NCI-H526 (cell line): ENCODE measurements around the gene MYH11.
"Not testable (repeated sequence)": the region's sequence is repeated elsewhere in the genome, so short reads cannot be mapped to it uniquely, and the experiment has no call there.

Experiments
- DNase-seq, 2 experiments: peaks; one replicate each; lab custom pipeline; 2025; lab: John Stamatoyannopoulos, UW

MYH11 gene

GRCh38 chr16:15749985-15750384 lies 106.8 kb downstream of the MYH11 start:
- DNase-seq = no peak

GRCh38 chr16:15749371-15749770 lies 107.5 kb downstream of the MYH11 start:
- no peak for DNase-seq

GRCh38 chr16:15748654-15749053 lies 108.2 kb downstream of the MYH11 start:
- DNase-seq = no peak

GRCh38 chr16:15747937-15748336 lies 108.9 kb downstream of the MYH11 start:
- DNase-seq = no peak

GRCh38 chr16:15746332-15746731 lies 110.5 kb downstream of the MYH11 start:
- DNase-seq = no peak

- DNase-seq = no peak
Measured at GRCh38 chr16:15743657-15744056, 113.2 kb downstream of the MYH11 start.

- DNase-seq = no peak
Measured at GRCh38 chr16:15742716-15743115, 114.1 kb downstream of the MYH11 start.

GRCh38 chr16:15741207-15741871 lies 115.5 kb downstream of the MYH11 start:
- no peak for DNase-seq

- no peak for DNase-seq
Measured at GRCh38 chr16:15739950-15740349, 116.9 kb downstream of the MYH11 start.

GRCh38 chr16:15739464-15739863 lies 117.4 kb downstream of the MYH11 start:
- no peak for DNase-seq

GRCh38 chr16:15737140-15737644 lies 119.6 kb downstream of the MYH11 start:
- no peak for DNase-seq

- no peak for DNase-seq
Measured at GRCh38 chr16:15736529-15736928, 120.3 kb downstream of the MYH11 start.

- no peak for DNase-seq
Measured at GRCh38 chr16:15735610-15736009, 121.2 kb downstream of the MYH11 start.

- DNase-seq = no peak
Measured at GRCh38 chr16:15732416-15732815, 124.4 kb downstream of the MYH11 start.

GRCh38 chr16:15729152-15729551 lies 127.7 kb downstream of the MYH11 start:
- no peak for DNase-seq

- DNase-seq = not testable (repeated sequence)
Measured at GRCh38 chr16:15727697-15728096, 129.1 kb downstream of the MYH11 start.

- peak in 1 of 2 experiments; percentile 68 for DNase-seq
Measured at GRCh38 chr16:15726715-15727114, 130.1 kb downstream of the MYH11 start.

GRCh38 chr16:15725641-15726240 lies 131.1 kb downstream of the MYH11 start:
- no peak for DNase-seq

- DNase-seq = no peak
Measured at GRCh38 chr16:15723808-15724207, 133.0 kb downstream of the MYH11 start.

GRCh38 chr16:15721018-15721417 lies 135.8 kb downstream of the MYH11 start:
- no peak for DNase-seq

GRCh38 chr16:15716694-15717447 lies 140.0 kb downstream of the MYH11 start:
- no peak for DNase-seq

GRCh38 chr16:15715221-15715620 lies 141.6 kb downstream of the MYH11 start:
- no peak for DNase-seq
